GM19455 (cell line): ENCODE data around the gene GNB4.

Source experiments
- ATAC-seq: cut with Tn5 transposase; IDR thresholded peaks from one replicate; pipeline ENCODE4 v1.9.1; 2021; ENCODE audit not compliant: unreplicated experiment

Gene GNB4

DNA sequence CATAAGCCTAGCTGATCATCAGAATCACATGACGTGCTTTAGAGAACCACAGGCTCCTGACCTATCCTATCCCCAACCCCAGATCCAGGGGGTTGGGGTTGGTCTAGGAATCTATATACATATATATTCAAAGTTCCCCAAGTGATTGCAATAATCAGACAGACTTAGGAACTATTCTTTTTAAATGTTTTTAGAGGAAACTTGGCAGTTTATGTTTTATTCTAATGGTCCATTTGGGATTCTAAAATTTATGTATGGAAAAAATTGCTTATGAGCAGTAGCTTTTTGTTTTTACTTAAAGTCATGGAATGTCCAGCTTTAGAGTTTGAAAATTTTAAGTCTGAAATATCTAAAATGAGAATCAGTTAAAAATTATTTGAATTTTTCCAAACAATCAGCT, 81.6 kb downstream of the GNB4 start:
- no peak for ATAC-seq

DNA sequence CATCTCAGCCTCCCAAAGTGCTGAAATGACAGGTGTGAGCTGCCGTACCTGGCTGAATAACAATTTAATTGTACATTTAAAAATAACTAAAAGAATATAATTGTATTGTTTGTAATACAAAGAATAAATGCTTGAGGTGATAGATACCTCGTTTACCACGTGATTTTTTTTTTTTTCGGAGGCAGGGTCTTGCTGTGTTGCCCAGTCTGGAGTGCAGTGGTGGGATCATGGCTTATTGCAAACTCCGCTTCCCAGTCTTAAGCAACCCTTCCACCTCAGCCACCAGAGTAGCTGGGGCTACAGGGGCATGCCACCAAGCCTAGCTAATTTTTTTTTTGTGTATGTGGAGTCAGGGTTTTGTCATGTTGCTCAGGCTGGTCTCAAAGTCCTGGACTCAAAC, 87.9 kb downstream of the GNB4 start:
- no peak for ATAC-seq

DNA sequence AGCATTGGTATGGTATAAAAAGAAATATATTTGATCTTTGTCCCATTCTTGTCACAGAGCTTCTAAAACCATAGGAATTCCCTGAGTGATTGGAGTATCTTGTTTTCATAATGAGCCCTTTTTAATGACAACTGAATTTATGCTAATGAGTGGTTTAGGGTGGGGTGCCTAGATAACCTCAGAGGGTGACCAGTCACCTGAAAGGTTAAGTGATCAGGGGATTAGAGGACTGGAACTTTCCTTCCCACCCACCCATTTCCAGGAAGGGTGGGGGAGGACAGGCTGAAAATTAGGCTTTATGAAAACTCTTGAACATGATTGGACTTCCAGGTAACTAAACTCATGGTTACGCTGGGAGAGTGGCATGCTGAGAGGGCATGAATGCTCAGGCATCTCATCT, 95.3 kb downstream of the GNB4 start:
- no peak for ATAC-seq

DNA sequence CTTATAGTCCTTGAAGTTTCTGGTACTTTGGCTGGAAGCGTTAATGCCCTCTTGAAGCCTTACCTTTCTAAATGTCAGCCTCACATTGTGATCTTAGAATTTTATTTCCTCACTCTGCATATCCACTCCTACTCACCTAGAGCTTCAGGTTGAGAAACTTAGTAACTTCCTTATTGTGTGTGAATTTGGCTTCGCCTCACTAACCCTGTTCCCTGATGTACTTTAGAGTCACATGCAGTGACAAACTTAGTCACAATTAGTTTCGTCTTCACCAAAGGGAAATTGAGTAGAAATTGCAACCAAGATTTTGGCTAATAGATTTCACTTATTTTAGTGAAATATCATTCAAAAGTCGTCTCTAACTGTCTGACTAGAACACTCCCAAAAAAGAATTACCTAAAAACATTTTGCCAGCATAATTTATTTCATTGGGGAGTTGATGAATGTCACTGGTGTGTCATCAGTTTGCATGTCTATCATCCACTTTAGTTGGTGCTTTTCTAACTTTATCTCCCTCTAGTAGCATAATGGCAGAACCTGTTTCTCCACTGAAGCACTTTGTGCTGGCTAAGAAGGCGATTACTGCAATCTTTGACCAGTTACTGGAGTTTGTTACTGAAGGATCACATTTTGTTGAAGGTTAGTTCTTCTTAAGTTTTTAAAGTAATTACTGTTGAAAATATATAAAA, 102.8 kb downstream of the GNB4 start:
- peak; percentile 53 for ATAC-seq

- ATAC-seq, result peak; percentile 95
Measured at GRCh38 chr3:179347345-179348194, 103.7 kb downstream of the GNB4 start, which contains the start of gene MFN1. TSS of gene MFN1 (plus strand) at chr3:179347709. CDS start at chr3:179348852, 1,143 bp downstream.
